Measurements from ENCODE around the gene EIF3D. TPM values are rescaled to one million over a fixed set of nuclear protein-coding genes. Genes with fewer than 3 reads are reported as not detected.

EIF3D gene
- polyA plus RNA-seq, 1 experiment = 349 TPM

GRCh38 chr22:36512991-36513390, 16.0 kb downstream of the EIF3D start:
- no peak for TF ChIP-seq CTCF (IDR thresholded peaks at IDR 0.05; ENCODE audit: low read depth, low read length)
- no peaks in the 10 kb centered on the region for H3K9me3 ChIP-seq (ENCODE audit: control insufficient read depth, insufficient read depth, low read length)
- no peak for DNase-seq (ENCODE audit: low read depth, low spot score)
- POLR2A ChIA-PET = no interaction called here
- no peak overlapping the region for H3K27ac ChIP-seq (ENCODE audit: low read depth, low read length)
- CTCF ChIA-PET = no interaction called here
- no peak overlapping the region for H3K4me3 ChIP-seq (ENCODE audit: low read depth, low read length)
- no peaks in the 10 kb centered on the region for H3K27me3 ChIP-seq (ENCODE audit: control insufficient read depth, insufficient read depth, low read length)

GRCh38 chr22:36512333-36512732, 16.6 kb downstream of the EIF3D start:
- H3K4me3 ChIP-seq (ENCODE audit: low read depth, low read length) = no peak overlapping the region
- no peaks in the 10 kb centered on the region for H3K9me3 ChIP-seq (ENCODE audit: control insufficient read depth, insufficient read depth, low read length)
- no peaks in the 10 kb centered on the region for H3K27me3 ChIP-seq (ENCODE audit: control insufficient read depth, insufficient read depth, low read length)
- no peak for TF ChIP-seq CTCF (IDR thresholded peaks at IDR 0.05; ENCODE audit: low read depth, low read length)
- CTCF ChIA-PET = interaction anchor here (3.2 kb wide), 1 partner anchor 262 kb away, joined by 20 read pairs; no protein-coding TSS in a partner anchor
- POLR2A ChIA-PET = interaction anchor here (0.5 to 1.7 kb wide), 4 partner anchors 9 to 976 kb away, joined by 3 to 8 read pairs (median 6); no protein-coding TSS in a partner anchor
- no peak overlapping the region for H3K27ac ChIP-seq (ENCODE audit: low read depth, low read length)
- DNase-seq (ENCODE audit: low read depth, low spot score) = no peak

GRCh38 chr22:36510966-36511881, 17.7 kb downstream of the EIF3D start:
- peak; percentile 24 for DNase-seq (ENCODE audit: low read depth, low spot score)
- Histone ChIP-seq H3K27me3 (ENCODE audit: control insufficient read depth, insufficient read depth, low read length) (no peaks in the 10 kb centered on the region), H3K27ac (ENCODE audit: low read depth, low read length) (no peak overlapping the region), H3K4me3 (ENCODE audit: low read depth, low read length) (no peak overlapping the region), H3K9me3 (ENCODE audit: control insufficient read depth, insufficient read depth, low read length) (peaks cover 5% of the 10 kb centered on the region; the same call in 1 of the 2 replicates)
- CTCF ChIA-PET = interaction anchor here (0.6 to 3.2 kb wide), 8 partner anchors 11 to 263 kb away, joined by 3 to 20 read pairs (median 3); no protein-coding TSS in a partner anchor
- POLR2A ChIA-PET = interaction anchor here (0.6 to 1.7 kb wide), 6 partner anchors 10 to 1181 kb away, joined by 3 to 8 read pairs (median 4); partner anchors contain the start of gene EIF3D
- peak; percentile 81 for TF ChIP-seq CTCF (IDR thresholded peaks at IDR 0.05; ENCODE audit: low read depth, low read length)

- DNase-seq (ENCODE audit: low read depth, low spot score) = no peak
- Histone ChIP-seq H3K4me3 (ENCODE audit: low read depth, low read length) (no peak overlapping the region), H3K27me3 (ENCODE audit: control insufficient read depth, insufficient read depth, low read length) (no peaks in the 10 kb centered on the region), H3K9me3 (ENCODE audit: control insufficient read depth, insufficient read depth, low read length) (peaks cover 5% of the 10 kb centered on the region; the same call in 1 of the 2 replicates), H3K27ac (ENCODE audit: low read depth, low read length) (no peak overlapping the region)
- ChIA-PET POLR2A (interaction anchor here (0.6 to 1.4 kb wide), 3 partner anchors 9 to 39 kb away, joined by 3 to 4 read pairs (median 3); partner anchors contain the start of gene EIF3D), CTCF (interaction anchor here (0.8 to 3.2 kb wide), 6 partner anchors 12 to 264 kb away, joined by 3 to 20 read pairs (median 4); no protein-coding TSS in a partner anchor)
- TF ChIP-seq CTCF (IDR thresholded peaks at IDR 0.05; ENCODE audit: low read depth, low read length) = no peak
These were observed 18.6 kb downstream of the EIF3D start for GRCh38 chr22:36510384-36510783.
